HCT116 (cell line): ENCODE results near the gene FRMD4A. TPM values are rescaled to one million over a fixed set of nuclear protein-coding genes. Genes with fewer than 3 reads are reported as not detected.

ENCODE experiments used
- ATAC-seq: fragments of 200-7000 bp; cut with Tn5 transposase; 2 replicates; pipeline ENCODE4 v1.9.1; 2020; ENCODE audit warnings: mild to moderate bottlenecking, moderate library complexity
- BruUV-seq: library from RNA; stranded (reverse); fragments of 400-500 nt; replicated peaks from 2 replicates; lab custom pipeline; 2021; lab: Mats Ljungman, UMichigan
- CTCF ChIA-PET: fragments of 300-600 bp; sonication (Branson Sonifier 250); formaldehyde crosslinking; loops from one replicate; lab custom pipeline; 2021; ENCODE audit warnings: antibody characterized with exemption; lab: Charles Lee
- POLR2A ChIA-PET: fragments of 300-600, 350-600 bp; sonication (Branson Sonifier 250); formaldehyde crosslinking; loops from one replicate; lab custom pipeline; 2021; ENCODE audit warnings: antibody characterized with exemption; lab: Charles Lee
- RAD21 ChIA-PET, 2 experiments: fragments of 300-600 bp; sonication (Branson Sonifier 250); formaldehyde crosslinking; loops; one replicate each; lab custom pipeline; 2023; ENCODE audit warnings: low total read pairs in 2 of 2; ENCODE audit not compliant: uncharacterized antibody in 2 of 2, unreplicated experiment in 2 of 2, low non-redundant PET in 1 of 2; lab: Charles Lee
- DNase-seq: peaks from one replicate; pipeline ENCODE4 v3.0.0-alpha.2; 2010; ENCODE audit warnings: low read depth, low spot score
- H2AFZ ChIP-seq: fragments of 200-600 bp; shearing (Covaris generic), sonication (generic); 2 replicates; pipeline ENCODE4 v1.6.1; 2017; ENCODE audit warnings: low read depth, mixed run types, mixed read lengths, antibody characterized with exemption, low read length; ENCODE audit not compliant: poor library complexity, severe bottlenecking
- H3K27ac ChIP-seq: 2 replicates; pipeline ENCODE4 v1.5.1; 2012; ENCODE audit warnings: low read depth, low read length
- H3K27me3 ChIP-seq: fragments of 200-600 bp; sonication (generic); 2 replicates; pipeline ENCODE4 v1.6.1; 2016; ENCODE audit warnings: mixed run types, low read length, mixed read lengths; ENCODE audit not compliant: insufficient read depth
- H3K36me3 ChIP-seq, 2 experiments: fragments of 200-500 bp in 1 of 2; fragments of 200-600 bp in 1 of 2; sonication (Bioruptor generic) in 1 of 2; sonication (generic) in 1 of 2; 2 replicates each; pipeline versions ENCODE4 v1.5.1 to v1.6.1; 2014 to 2016; ENCODE audit warnings: low read length in 2 of 2, inconsistent platforms in 1 of 2, mixed read lengths in 1 of 2, mixed run types in 1 of 2; ENCODE audit not compliant: insufficient read depth in 2 of 2, control insufficient read depth in 1 of 2
- H3K4me1 ChIP-seq, 2 experiments: fragments of 200-600 bp in 1 of 2; sonication (generic) in 1 of 2; 2 replicates each; pipeline versions ENCODE4 v1.5.1 to v1.6.1; 2012 to 2017; ENCODE audit warnings: low read length in 2 of 2, inconsistent platforms in 1 of 2, mild to moderate bottlenecking in 1 of 2, mixed read lengths in 1 of 2, mixed run types in 1 of 2, moderate library complexity in 1 of 2; ENCODE audit not compliant: insufficient read depth in 2 of 2, control insufficient read depth in 1 of 2
- H3K4me2 ChIP-seq: fragments of 200-600 bp; sonication (generic); 2 replicates; pipeline ENCODE4 v1.6.1; 2017; ENCODE audit warnings: mixed run types, low read length, mixed read lengths
- H3K4me3 ChIP-seq, 2 experiments: fragments of 200-600 bp in 1 of 2; sonication (generic) in 1 of 2; replicated peaks in 1 of 2; 2 replicates each; pipeline ENCODE4 v1.5.1; 2011 to 2016; ENCODE audit warnings: low read length in 2 of 2, control low read depth in 1 of 2, low read depth in 1 of 2, mild to moderate bottlenecking in 1 of 2, mixed read lengths in 1 of 2, mixed run types in 1 of 2
- H3K79me2 ChIP-seq: fragments of 200-600 bp; sonication (generic); 2 replicates; pipeline ENCODE4 v1.6.1; 2017; ENCODE audit warnings: mild to moderate bottlenecking, mixed run types, low read length, moderate library complexity, mixed read lengths; ENCODE audit not compliant: insufficient read depth
- H3K9ac ChIP-seq: fragments of 200-600 bp; sonication (generic); 2 replicates; pipeline ENCODE4 v1.6.1; 2016; ENCODE audit warnings: low read length, mixed read lengths
- H3K9me2 ChIP-seq: fragments of 200-600 bp; sonication (generic), shearing (Covaris generic); 2 replicates; pipeline ENCODE4 v1.6.1; 2017; ENCODE audit warnings: mixed run types, mild to moderate bottlenecking, moderate library complexity; ENCODE audit not compliant: insufficient read depth
- H3K9me3 ChIP-seq, 2 experiments: fragments of 200-500 bp in 1 of 2; fragments of 200-600 bp in 1 of 2; sonication (Bioruptor generic) in 1 of 2; sonication (generic) in 1 of 2; 2 replicates each; pipeline ENCODE4 v1.6.1; 2014 to 2017; ENCODE audit warnings: low read length in 2 of 2, mixed read lengths in 2 of 2, inconsistent platforms in 1 of 2, low read depth in 1 of 2, mild to moderate bottlenecking in 1 of 2, mixed run types in 1 of 2, moderate library complexity in 1 of 2; ENCODE audit not compliant: control insufficient read depth in 1 of 2, insufficient read depth in 1 of 2
- H4K20me1 ChIP-seq: fragments of 200-600 bp; sonication (generic), shearing (Covaris generic); 2 replicates; pipeline ENCODE4 v1.6.1; 2017; ENCODE audit warnings: mixed run types, mild to moderate bottlenecking, moderate library complexity; ENCODE audit not compliant: insufficient read depth
- CEBPB ChIP-seq: IDR thresholded peaks from 2 replicates; pipeline ENCODE4 v1.6.1; 2012; ENCODE audit warnings: low read depth
- FOSL1 ChIP-seq: IDR thresholded peaks from 2 replicates; pipeline ENCODE4 v1.6.1; 2012; ENCODE audit warnings: low read depth
- MAX ChIP-seq: IDR thresholded peaks from 2 replicates; pipeline ENCODE4 v1.6.1; 2012
- POLR2A ChIP-seq: IDR thresholded peaks from 2 replicates; pipeline ENCODE4 v1.7.0; 2011; ENCODE audit warnings: borderline replicate concordance; ENCODE audit not compliant: insufficient read depth, insufficient read length; ENCODE audit errors: extremely low read depth
- SRF ChIP-seq: IDR thresholded peaks from 2 replicates; pipeline ENCODE4 v1.6.1; 2012; ENCODE audit warnings: low read depth
- TCF7L2 ChIP-seq: IDR thresholded peaks from 2 replicates; pipeline ENCODE4 v1.7.0; 2011; ENCODE audit warnings: borderline replicate concordance, inconsistent platforms; ENCODE audit not compliant: insufficient read depth, insufficient read length; ENCODE audit errors: extremely low read depth
- ZFX ChIP-seq: fragments of 450-650 bp; IDR thresholded peaks from 2 replicates; pipeline ENCODE4 v1.6.1; 2017
- intact Hi-C: fragments of 100-400 bp; cut with micrococcal nuclease; formaldehyde crosslinking; loops from 2 replicates; pipeline ENCODE4 v1.10.0; 2022
- total RNA-seq: library from RNA; stranded (reverse); gene quantifications from one replicate; pipeline ENCODE4 v1.2.1, GENCODE V29; 2021; ENCODE audit not compliant: unreplicated experiment
- TF ChIP-seq, protein P1 (sequence below): IDR thresholded peaks from 2 replicates; pipeline ENCODE4 v1.6.1; 2012

The FRMD4A gene
- total RNA-seq, 1 experiment from 2014 or later = 0.20 TPM

- Histone ChIP-seq H3K4me2 (no peak overlapping the region), H2AFZ (no peak overlapping the region), H4K20me1 (no peaks in the 10 kb centered on the region), H3K9ac (no peak overlapping the region), H3K27me3 (no peaks in the 10 kb centered on the region), H3K9me2 (no peaks in the 10 kb centered on the region), H3K79me2 (no peaks in the 10 kb centered on the region), H3K4me1 (peaks cover 0 to 2% of the 10 kb centered on the region in 2 experiments; a peak in 1 of 4 replicates), H3K4me3 (no peak overlapping the region), H3K36me3 (no peaks in the 10 kb centered on the region), H3K9me3 (no peaks in the 10 kb centered on the region), H3K27ac (no peak overlapping the region)
- POLR2A ChIA-PET = no interaction called here
- RAD21 ChIA-PET = no interaction called here
- CTCF ChIA-PET = no interaction called here
- ATAC-seq (no peak), DNase-seq (no peak)
- intact Hi-C loops = no loop called here
- no TSS peak for BruUV-seq
- TF ChIP-seq, protein P1, sequence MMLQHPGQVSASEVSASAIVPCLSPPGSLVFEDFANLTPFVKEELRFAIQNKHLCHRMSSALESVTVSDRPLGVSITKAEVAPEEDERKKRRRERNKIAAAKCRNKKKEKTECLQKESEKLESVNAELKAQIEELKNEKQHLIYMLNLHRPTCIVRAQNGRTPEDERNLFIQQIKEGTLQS = no peak
- peak; percentile 19 for TF ChIP-seq TCF7L2
- no peak for TF ChIP-seq SRF
- no peak for TF ChIP-seq ZFX
These were observed 610.0 kb downstream of the FRMD4A start for GRCh38 chr10:13720699-13721098.

- H4K20me1 ChIP-seq = no peaks in the 10 kb centered on the region
- intact Hi-C loops = no loop called here
- H3K4me1 ChIP-seq = peaks cover 0 to 2% of the 10 kb centered on the region in 2 experiments; a peak in 1 of 4 replicates
- no peak overlapping the region for H3K27ac ChIP-seq
- H3K36me3 ChIP-seq = no peaks in the 10 kb centered on the region
- no peaks in the 10 kb centered on the region for H3K9me3 ChIP-seq
- no peaks in the 10 kb centered on the region for H3K27me3 ChIP-seq
- DNase-seq (no peak), ATAC-seq (no peak)
- no peak overlapping the region for H3K4me2 ChIP-seq
- no peaks in the 10 kb centered on the region for H3K79me2 ChIP-seq
- RAD21 ChIA-PET = no interaction called here
- POLR2A ChIA-PET = no interaction called here
- no peak overlapping the region for H3K9ac ChIP-seq
- TF ChIP-seq FOSL1 = no peak
- TF ChIP-seq POLR2A = no peak
- TF ChIP-seq CEBPB = no peak
- TF ChIP-seq MAX = no peak
- TF ChIP-seq, protein P1 = no peak
- TF ChIP-seq, all 23 proteins: peak for 0
- no peak overlapping the region for H3K4me3 ChIP-seq
- H2AFZ ChIP-seq = no peak overlapping the region
- H3K9me2 ChIP-seq = no peaks in the 10 kb centered on the region
- CTCF ChIA-PET = no interaction called here
- no TSS peak for BruUV-seq
These were observed 611.3 kb downstream of the FRMD4A start for GRCh38 chr10:13719425-13719824.
